Hematopoietic multipotent progenitor cell treated with erythropoietin and hydrocortisone succinate and interleukin-3 and kit ligand, for 15 days (in vitro differentiated cells): ENCODE results near the gene LITAFD.
"Not testable (repeated sequence)": the region's sequence is repeated elsewhere in the genome, so short reads cannot be mapped to it uniquely, and the experiment has no call there.

Experiments used
- DNase-seq: peaks from one replicate; pipeline ENCODE4 v3.0.0-alpha.2; 2015; ENCODE audit warnings: low spot score

LITAFD gene

DNA sequence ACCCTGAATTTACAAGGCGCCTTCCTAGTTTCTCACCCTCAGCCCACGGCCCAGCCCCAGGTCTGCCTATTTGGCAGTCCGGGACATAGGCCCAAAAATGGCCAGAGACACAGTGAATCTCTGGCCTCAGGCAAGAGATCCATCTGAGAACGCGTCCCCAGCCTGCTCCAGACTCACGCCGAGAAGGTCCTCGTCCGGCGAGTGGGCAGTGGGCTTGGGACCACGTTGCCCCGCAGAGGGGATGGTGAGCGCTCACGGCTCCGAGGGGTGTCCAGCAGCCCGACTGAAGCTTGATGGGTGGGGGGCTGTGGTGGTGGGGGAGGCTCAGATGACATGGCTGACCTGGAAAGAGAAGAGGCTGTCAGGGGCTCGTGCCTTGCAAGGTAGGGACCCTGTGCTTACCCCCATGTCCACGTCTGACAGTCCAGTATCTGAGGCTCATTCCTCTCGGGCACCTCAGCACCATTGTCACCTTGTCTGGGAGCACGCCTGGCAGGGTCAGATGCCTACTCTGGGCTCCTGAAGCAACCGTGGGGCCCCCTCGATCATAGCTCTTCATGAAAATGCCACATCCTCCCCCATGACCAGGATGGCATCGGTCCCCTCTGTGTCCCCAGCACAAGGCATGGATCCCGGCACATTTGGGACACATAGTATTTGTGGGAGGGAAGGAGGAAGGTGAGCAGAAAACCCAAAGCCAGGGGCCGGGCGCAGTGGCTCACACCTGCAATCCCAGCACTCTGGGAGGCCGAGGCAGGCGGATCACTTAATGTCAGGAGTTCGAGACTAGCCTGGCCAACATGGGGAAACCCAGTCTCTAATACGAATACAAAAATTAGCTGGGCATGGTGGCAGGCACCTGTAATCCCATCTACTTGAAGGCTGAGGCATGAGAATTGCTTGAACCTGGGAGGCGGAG is 22.9 kb upstream of the LITAFD start:
- DNase-seq: no peak

GRCh38 chr16:8859913-8860881 is 22.0 kb upstream of the LITAFD start:
- DNase-seq: no peak

DNA sequence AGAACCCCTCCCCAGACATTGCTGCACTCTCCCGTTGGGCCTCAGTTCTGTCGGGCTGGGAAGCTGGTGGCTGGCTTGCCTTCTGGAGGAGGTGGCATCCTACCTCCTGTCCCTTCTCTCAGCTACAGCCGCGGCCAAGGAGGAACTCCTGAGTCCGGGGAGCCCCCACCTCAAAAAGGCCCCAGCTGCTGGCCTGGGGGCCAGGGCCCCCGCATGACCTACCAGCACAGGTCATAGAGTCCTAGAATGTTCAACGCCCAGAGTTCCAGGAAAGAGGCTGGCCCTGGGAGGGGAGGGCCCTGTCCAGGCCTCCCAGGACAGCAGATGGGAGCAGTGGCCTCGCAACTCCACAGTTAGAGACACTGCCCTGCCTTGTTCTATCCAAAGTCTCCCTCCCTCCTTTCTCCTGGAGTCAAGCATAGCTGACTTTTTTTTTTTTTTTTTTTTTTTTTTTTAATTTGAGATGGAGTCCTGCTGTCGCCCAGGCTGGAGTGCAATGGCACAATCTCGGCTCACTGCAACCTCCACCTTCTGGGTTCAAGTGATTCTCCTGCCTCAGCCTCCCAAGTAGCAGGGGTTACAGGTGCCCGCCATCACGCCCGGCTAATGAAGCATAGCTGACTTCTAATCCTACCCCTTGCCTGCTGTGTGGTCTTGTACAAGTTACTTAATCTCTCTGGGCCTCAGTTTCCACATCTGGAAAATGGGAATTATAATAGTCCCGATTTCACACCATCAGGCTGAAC is 20.4 kb upstream of the LITAFD start:
- DNase-seq: no peak

DNA sequence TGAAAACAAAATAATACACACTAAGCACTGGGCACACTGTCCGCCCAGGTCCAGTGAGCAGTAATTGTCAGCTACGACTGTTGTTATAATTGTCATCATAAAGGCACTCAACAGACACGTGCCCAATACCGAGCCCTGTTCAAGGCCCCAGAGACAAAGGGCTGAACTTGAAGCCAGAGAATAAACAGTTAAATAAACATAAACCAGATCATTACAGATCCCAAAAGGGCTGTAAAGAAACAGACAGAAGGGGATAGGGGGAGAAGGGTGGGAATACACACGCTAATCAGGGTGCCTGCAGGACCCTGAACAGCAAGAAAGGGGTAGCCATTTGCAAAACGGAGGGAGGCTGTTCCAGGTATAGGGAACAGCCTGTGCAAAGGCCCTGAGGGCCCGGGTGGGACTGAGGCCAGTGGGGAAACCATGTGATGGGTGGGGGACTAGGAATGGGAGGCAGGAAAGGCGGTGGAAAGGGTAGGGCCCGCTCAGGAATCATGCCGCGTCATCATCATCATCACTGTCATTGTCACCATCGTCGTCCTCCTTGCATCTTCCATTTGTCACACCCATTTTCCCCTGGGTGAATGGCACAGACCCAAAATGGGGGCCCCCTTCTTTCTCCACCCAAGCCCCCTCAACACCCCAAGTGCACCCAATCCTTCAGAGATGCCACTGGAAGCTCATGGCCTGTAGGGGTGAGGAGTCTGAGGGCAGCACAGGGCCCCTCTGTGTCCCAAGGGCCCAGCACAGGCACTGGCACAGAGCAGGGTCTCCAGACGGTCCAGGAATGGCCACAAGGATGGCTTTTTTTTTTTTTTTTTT is 19.6 kb upstream of the LITAFD start:
- no peak for DNase-seq

GRCh38 chr16:8863594-8864424 is 18.3 kb upstream of the LITAFD start:
- DNase-seq: no peak

DNA sequence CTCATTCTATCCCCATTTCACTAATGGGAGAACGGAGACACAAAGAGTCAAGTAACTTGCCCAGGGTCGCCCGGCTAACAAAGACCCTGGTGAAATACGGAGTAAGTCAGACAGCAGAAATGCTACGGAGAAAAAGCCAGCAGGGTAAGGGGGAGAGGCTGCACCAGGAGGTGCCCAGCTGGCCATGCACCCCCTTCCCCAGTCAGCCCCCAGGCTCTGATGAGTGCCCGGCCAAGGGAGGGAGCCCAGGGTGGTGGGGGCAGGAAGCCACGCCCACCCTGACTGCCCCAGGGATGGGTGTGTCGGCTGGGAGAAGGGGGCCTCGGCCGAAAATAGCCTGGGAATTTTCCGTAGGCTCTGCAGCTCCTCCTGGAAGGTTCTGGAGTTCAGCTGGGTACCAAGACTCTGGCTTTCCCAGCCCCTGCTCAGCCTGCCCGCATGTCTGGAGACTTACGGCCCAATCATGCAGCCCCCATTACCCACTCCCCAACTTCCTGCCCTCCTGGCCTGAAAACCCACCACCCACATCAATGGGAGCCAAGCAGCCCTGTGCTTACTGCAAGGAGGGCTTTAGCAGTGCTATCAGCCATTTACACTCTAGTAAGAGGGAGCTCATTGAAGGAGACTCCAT is 17.6 kb upstream of the LITAFD start:
- no peak for DNase-seq

DNA sequence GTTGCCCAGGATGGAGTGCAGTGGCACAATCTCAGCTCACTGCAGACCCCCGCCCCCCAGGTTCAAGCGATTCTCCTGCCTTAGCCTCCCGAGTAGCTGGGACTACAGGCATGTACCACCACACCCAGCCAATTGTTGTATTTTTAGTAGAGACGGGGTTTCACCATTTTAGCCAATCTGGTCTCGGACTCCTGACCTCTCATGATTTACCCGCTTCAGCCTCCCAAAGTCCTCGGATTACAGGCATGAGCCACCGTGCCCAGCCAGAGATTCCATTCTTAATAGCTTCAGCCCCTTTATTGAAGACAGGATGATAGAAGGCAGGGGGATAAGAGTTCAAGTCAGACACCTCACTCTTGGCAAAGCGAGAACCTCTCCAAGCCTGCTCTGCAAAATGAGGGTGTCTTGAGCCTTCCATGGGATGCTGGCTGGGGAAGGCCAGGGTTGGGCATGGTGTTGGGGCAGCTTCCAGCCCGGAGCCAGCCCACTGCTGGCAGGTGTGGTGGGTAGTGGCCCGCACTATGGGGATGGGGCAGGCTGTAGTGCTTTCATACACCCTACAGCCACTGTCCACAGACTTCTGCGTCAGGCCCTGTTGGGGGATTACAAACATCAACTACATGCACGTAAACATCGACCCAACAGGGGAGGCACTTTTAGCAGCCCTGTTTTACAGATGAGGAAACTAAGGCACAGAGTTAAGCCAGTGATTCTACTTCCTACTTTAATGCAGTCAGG is 16.8 kb upstream of the LITAFD start:
- no peak for DNase-seq

GRCh38 chr16:8866118-8866883 is 15.8 kb upstream of the LITAFD start:
- no peak for DNase-seq

DNA sequence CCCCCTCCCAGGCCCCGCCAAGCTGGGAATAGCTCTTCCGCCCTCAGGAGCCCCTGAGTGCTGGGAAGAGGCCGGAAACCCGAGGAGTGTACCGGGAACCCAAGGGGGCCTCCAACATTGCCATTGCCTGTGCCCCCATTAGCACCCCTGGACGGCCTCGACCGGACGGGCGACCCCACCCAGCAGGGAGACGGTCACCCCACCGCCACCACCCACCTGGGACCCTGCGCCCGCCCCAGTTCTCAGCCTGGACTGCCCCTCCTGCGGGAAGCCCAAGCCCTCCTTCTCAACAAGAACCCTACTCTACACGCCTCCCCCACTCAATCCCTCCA is 15.3 kb upstream of the LITAFD start:
- DNase-seq: no peak

DNA sequence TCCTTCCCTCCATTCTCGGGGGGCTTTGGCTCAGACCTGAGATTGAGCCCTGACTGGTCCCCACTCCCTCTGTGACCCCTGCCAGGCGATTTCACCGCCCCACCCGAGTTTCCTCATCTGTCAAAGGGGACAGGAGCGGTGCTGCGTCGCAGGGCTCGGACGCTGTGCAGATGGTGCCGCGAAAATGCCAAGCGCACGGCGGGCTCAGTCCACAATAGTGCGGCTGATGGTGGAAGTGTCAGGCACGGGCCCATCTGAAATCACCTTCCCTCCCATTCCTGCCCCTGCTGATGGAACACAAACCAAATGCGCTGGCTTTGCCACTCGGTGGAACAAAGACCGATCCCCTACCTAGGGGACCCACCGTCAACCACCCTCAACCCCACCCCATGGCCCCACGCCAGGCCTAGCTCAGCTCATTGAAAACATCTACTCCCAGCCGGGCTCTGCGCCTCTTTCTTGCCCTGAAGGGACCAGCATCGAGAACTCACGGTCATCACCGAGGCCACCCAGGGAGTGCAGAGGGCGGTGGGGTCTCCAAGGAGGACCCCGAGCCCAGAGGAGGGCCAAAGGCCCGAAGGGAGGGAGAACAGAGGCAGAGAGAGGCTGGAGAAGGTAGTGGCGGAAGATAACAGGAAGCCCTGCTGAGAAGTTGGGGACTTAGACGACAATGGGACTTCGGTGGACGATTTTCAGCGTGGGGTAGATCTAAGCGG is 14.8 kb upstream of the LITAFD start:
- peak; percentile 50 for DNase-seq

GRCh38 chr16:8867932-8868415 is 14.2 kb upstream of the LITAFD start:
- DNase-seq: no peak

DNA sequence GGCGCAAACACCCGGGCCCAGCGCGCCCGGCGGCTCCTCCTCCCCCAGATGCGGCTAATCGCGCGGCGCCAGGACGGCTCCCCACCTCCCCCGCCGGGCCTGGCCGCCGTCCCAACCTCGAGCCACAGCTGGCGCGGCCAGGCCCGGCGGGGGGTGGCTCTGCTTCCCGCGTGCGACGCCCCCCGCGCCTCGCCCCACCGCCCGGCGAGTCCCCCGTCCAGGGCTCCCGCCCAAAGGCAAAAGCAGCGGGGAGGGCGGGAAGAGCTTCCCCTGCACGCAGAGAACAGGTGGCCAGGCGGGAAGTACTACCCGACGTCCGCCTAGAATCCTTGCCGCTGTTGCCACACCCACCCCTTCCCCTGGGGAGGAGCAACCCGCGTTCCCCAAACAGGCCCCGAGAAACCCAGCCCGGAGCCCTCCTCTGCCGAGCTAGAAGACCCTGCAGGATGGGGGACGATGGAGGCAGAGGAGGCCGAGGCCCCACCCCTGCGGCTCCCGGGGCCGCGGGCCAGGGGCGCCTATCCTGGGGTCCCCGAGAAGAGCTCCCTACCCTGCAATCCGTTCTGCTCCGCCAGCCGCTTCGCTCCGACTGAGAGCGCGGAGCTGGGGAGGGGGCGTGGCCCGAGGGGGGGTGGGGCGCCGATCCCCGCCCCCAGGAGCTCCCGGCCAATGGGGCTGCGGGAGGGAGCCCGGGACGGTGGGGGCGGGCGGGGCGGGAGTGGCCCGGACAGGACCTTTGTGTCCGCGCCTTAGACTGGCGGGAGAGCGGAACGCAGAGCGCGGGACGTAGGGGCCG is 13.5 kb upstream of the LITAFD start, which contains the start of gene CARHSP1:
Gene CARHSP1 (minus strand): TSS at position 591 of the 796 bp plus-strand sequence. CDS start 9,678 bp downstream, outside the sequence.
- peak; percentile 84 for DNase-seq

DNA sequence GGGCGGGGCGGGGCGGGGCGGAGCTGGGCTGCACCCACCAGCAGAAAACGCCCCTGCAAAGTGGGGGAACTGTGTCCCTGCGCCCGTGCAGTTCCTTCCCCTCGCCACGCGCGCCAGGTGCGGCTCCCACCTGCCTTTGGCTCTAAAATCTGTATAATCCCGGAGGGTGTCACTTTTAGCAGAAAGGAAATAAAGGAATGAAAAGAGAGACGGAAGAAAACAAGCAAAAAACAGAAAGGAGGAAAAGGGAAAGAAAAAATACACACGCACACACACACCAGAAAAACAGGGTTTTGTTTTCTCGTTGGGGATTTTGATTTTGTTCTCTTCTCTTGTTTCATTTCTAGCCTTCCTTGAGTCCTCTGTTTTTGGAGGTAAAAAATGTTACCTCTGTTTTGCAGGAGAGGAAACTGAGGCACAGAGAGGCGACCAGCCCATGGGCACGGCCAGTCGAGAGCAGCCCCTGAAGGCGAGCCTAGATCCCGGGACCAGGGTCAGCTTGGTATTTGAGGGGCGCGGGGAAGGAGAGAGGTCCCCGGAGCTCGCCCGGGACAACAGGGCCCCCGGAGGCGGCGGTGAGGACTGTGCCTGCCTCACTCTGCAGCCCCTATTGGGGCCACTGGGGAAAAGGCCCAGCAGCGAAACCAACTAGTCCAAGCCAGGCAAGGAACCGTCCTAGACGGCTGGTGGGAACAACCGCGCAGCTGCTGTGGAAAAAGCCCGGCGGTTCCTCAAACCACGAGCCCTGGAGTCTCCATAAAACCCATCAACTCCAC is 12.8 kb upstream of the LITAFD start:
- DNase-seq: no peak

- DNase-seq: not testable (repeated sequence)
Measured at GRCh38 chr16:8869988-8870241, 12.2 kb upstream of the LITAFD start.

DNA sequence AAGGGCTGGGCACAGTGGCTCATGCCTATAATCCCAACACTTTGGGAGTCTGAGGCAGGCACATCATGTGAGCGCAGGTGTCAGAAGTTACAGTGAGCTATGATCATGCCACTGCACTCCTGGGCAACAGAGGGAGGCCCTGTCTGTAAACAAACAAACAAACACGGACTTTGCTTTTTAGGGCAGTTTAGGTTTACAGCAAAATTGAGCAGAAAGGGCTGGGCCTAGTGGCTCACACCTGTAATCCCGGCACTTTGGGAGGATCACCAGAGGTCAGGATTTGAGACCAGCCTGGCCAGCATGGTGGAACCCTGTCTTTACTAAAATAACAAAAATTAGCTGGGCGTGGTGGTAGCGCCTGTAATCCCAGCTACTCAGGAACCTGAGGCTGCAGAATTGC is 10.1 kb upstream of the LITAFD start:
- DNase-seq: no peak
